Frontal cortex (tissue), 4 donors: ENCODE data around the gene ADORA1. TPM values are rescaled to one million over a fixed set of nuclear protein-coding genes. Genes with fewer than 3 reads are reported as not detected.

Source experiments
- DNase-seq, 2 donors: peaks; one replicate each; pipeline ENCODE4 v3.0.0; 2012; ENCODE audit warnings: low spot score in 2 of 2
- FAIRE-seq: peaks from 2 replicates; lab custom pipeline; 2012; peaks lifted over from hg19 to GRCh38; lab: Jason Lieb, UNC
- total RNA-seq: library from RNA; depleted of rRNA; stranded (reverse); fragments of >200 nt; gene quantifications from one replicate; pipeline ENCODE4 v1.2.3, GENCODE V29; 2014
- donor health status: control.
- donor health status: control.
- donor health status: control.

The ADORA1 gene
- total RNA-seq, 1 donor from 2014 or later = 11.0 TPM

GRCh38 chr1:203167913-203168200 lies 40.3 kb downstream of the ADORA1 start:
- no peak for FAIRE-seq
- no peak for DNase-seq

GRCh38 chr1:203168256-203168786 lies 40.8 kb downstream of the ADORA1 start:
- no peak for FAIRE-seq
- DNase-seq = no peak

- FAIRE-seq (no peak), DNase-seq (no peak)
These were observed 41.5 kb downstream of the ADORA1 start for GRCh38 chr1:203168991-203169390.

GRCh38 chr1:203169770-203170520 lies 42.4 kb downstream of the ADORA1 start:
- DNase-seq = no peak
- FAIRE-seq = no peak

- FAIRE-seq = no peak
- DNase-seq = no peak
These were observed 43.3 kb downstream of the ADORA1 start for GRCh38 chr1:203170625-203171330.

GRCh38 chr1:203171341-203172183 lies 44.0 kb downstream of the ADORA1 start:
- FAIRE-seq = no peak

GRCh38 chr1:203172184-203173010 lies 44.9 kb downstream of the ADORA1 start:
- DNase-seq = peak; percentile 59 to 78
- no peak for FAIRE-seq

More at GRCh38 chr1:203171341-203172183, 44.0 kb downstream of the ADORA1 start:
- no peak for DNase-seq

- FAIRE-seq = no peak
These were observed 45.6 kb downstream of the ADORA1 start for GRCh38 chr1:203173011-203173555.

GRCh38 chr1:203173566-203173965 lies 46.0 kb downstream of the ADORA1 start:
- no peak for DNase-seq
- FAIRE-seq = no peak

More at GRCh38 chr1:203173011-203173555, 45.6 kb downstream of the ADORA1 start:
- no peak for DNase-seq

- DNase-seq (no peak), FAIRE-seq (no peak)
These were observed 46.9 kb downstream of the ADORA1 start for GRCh38 chr1:203174324-203174985.

GRCh38 chr1:203175237-203175826 lies 47.8 kb downstream of the ADORA1 start, which contains the start of gene MYBPH:
Gene MYBPH, minus strand, starts transcription at chr1:203175826. Its CDS starts 71 bp downstream, at chr1:203175755.
- DNase-seq (no peak), FAIRE-seq (no peak)

- no peak for DNase-seq
- FAIRE-seq = no peak
These were observed 48.3 kb downstream of the ADORA1 start for GRCh38 chr1:203175827-203176241.

GRCh38 chr1:203176273-203177035 lies 48.9 kb downstream of the ADORA1 start:
- DNase-seq (no peak), FAIRE-seq (no peak)

GRCh38 chr1:203177036-203177405 lies 49.5 kb downstream of the ADORA1 start:
- FAIRE-seq = no peak

GRCh38 chr1:203177470-203178039 lies 50.0 kb downstream of the ADORA1 start:
- FAIRE-seq = no peak
- no peak for DNase-seq

More at GRCh38 chr1:203177036-203177405, 49.5 kb downstream of the ADORA1 start:
- DNase-seq = no peak

- FAIRE-seq = no peak
- no peak for DNase-seq
These were observed 50.6 kb downstream of the ADORA1 start for GRCh38 chr1:203178083-203178482.
